ENCODE results near the gene TMEM109. TPM values are rescaled to one million over a fixed set of nuclear protein-coding genes. Genes with fewer than 3 reads are reported as not detected.

TMEM109 gene
- total RNA-seq, 1 experiment from 2014 or later = 165 TPM

GRCh38 chr11:60933416-60934123 is 19.6 kb downstream of the TMEM109 start:
- Histone ChIP-seq H3K4me1 (ENCODE audit: insufficient read depth, low read length) (no peaks in the 10 kb centered on the region), H3K9me3 (ENCODE audit: low read length) (no peaks in the 10 kb centered on the region), H3K27ac (ENCODE audit: low read length) (no peak overlapping the region), H3K4me2 (ENCODE audit: low read length) (no peak overlapping the region), H3K9ac (ENCODE audit: low read length) (no peak overlapping the region), H3K4me3 (ENCODE audit: low read length) (no peak overlapping the region), H3K79me2 (ENCODE audit: low read length) (no peaks in the 10 kb centered on the region), H3K27me3 (ENCODE audit: low read length) (no peaks in the 10 kb centered on the region), H2AFZ (ENCODE audit: low read length) (no peak overlapping the region), H3F3A (ENCODE audit: low read length, unreplicated experiment) (no peaks in the 10 kb centered on the region), H3K36me3 (ENCODE audit: low read depth, low read length) (peaks cover 11% of the 10 kb centered on the region; the same call in 1 of the 2 replicates), H3K9me2 (replicated peaks; ENCODE audit: low read length) (no peaks in the 10 kb centered on the region), H4K20me1 (ENCODE audit: low read length) (no peaks in the 10 kb centered on the region)
- no TSS peak for BruUV-seq (replicated peaks)
- no peak for TF ChIP-seq CTCF (conservative IDR thresholded peaks at IDR 0.05; ENCODE audit: low read depth, low read length)
- no peak for TF ChIP-seq EZH2 (IDR thresholded peaks at IDR 0.05; ENCODE audit: low read length, unreplicated experiment)
- no peak for TF ChIP-seq EZH2phosphoT487 (IDR thresholded peaks at IDR 0.05; ENCODE audit: borderline replicate concordance, low read length)
- intact Hi-C loops (cut with micrococcal nuclease) = no loop called here
- ATAC-seq = no peak
- POLR2A ChIA-PET (ENCODE audit: unreplicated experiment) = no interaction called here
- no peak for DNase-seq
- CTCF ChIA-PET = no interaction called here

GRCh38 chr11:60934124-60934789 is 20.3 kb downstream of the TMEM109 start:
- H3K9ac ChIP-seq (ENCODE audit: low read length) = no peak overlapping the region
- no peaks in the 10 kb centered on the region for H3K4me1 ChIP-seq (ENCODE audit: insufficient read depth, low read length)
- H3K4me3 ChIP-seq (ENCODE audit: low read length) = no peak overlapping the region
- no peaks in the 10 kb centered on the region for H3K79me2 ChIP-seq (ENCODE audit: low read length)
- ChIA-PET POLR2A (ENCODE audit: unreplicated experiment) (no interaction called here), CTCF (no interaction called here)
- intact Hi-C loops (cut with micrococcal nuclease) = no loop called here
- H2AFZ ChIP-seq (ENCODE audit: low read length) = no peak overlapping the region
- no peak for ATAC-seq
- no peaks in the 10 kb centered on the region for H3K9me2 ChIP-seq (replicated peaks; ENCODE audit: low read length)
- H3K27ac ChIP-seq (ENCODE audit: low read length) = no peak overlapping the region
- no peak overlapping the region for H3K4me2 ChIP-seq (ENCODE audit: low read length)
- TF ChIP-seq EZH2 (IDR thresholded peaks at IDR 0.05; ENCODE audit: low read length, unreplicated experiment) = no peak
- no peak for TF ChIP-seq CTCF (conservative IDR thresholded peaks at IDR 0.05; ENCODE audit: low read depth, low read length)
- DNase-seq = no peak
- H3K9me3 ChIP-seq (ENCODE audit: low read length) = no peaks in the 10 kb centered on the region
- no TSS peak for BruUV-seq (replicated peaks)
- H3K27me3 ChIP-seq (ENCODE audit: low read length) = no peaks in the 10 kb centered on the region
- H4K20me1 ChIP-seq (ENCODE audit: low read length) = no peaks in the 10 kb centered on the region
- H3F3A ChIP-seq (ENCODE audit: low read length, unreplicated experiment) = no peaks in the 10 kb centered on the region
- peaks cover 11% of the 10 kb centered on the region; the same call in 1 of the 2 replicates for H3K36me3 ChIP-seq (ENCODE audit: low read depth, low read length)
